ENCODE measurements around the gene CACNA1G. TPM values are rescaled to one million over a fixed set of nuclear protein-coding genes. Genes with fewer than 3 reads are reported as not detected.

CACNA1G gene
- total RNA-seq, 1 experiment from 2014 or later, result not detected

DNA sequence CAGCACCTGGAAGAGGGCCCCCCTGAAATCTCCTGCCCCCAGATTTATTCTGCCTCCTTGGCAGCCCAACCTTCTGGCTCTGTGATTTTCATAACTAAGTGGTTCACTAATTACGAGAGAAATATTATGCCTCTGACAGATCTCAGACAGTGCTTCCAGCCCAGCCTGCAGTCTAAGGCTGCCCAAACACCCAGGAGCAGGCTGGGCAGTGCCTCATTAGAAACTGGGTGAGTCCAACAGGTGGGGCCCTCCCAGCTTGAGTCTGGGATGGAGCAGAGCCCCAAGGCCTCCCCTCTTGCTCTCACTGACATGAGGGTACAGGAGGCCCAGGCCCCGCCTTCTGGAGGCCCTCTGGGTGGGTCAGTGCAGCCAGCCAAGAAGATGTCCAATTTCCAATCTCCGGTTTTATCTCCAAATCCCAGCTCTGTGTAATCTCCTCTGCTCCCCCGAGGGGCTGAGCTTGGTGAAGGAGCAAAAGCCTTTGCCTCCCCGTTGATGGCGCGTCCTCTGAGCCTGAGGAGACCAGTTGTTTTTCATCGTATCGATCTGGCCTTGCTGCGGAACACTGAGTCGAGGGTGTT lies 54.0 kb downstream of the CACNA1G start:
- H3K27me3 ChIP-seq (ENCODE audit: low read length), result no peaks in the 10 kb centered on the region
- H3K36me3 ChIP-seq (ENCODE audit: insufficient read depth, low read length), result no peaks in the 10 kb centered on the region
- no peaks in the 10 kb centered on the region for H3K79me2 ChIP-seq (ENCODE audit: low read length)
- H3K4me2 ChIP-seq (ENCODE audit: low read depth, low read length, poor library complexity, severe bottlenecking), result no peak overlapping the region
- no peak overlapping the region for H3K4me3 ChIP-seq (ENCODE audit: low read length)
- DNase-seq, result no peak
- no peak overlapping the region for H3K27ac ChIP-seq (ENCODE audit: low read length)
- no peak overlapping the region for H3K9ac ChIP-seq (ENCODE audit: low read length)
- H3K9me3 ChIP-seq (ENCODE audit: low read length), result no peaks in the 10 kb centered on the region
- no peak overlapping the region for H2AFZ ChIP-seq (ENCODE audit: low read length)
- H3K9me2 ChIP-seq (replicated peaks; ENCODE audit: insufficient read depth, low read length), result no peaks in the 10 kb centered on the region
- H3K4me1 ChIP-seq (ENCODE audit: low read length), result peaks cover 16% of the 10 kb centered on the region
- H4K20me1 ChIP-seq (ENCODE audit: insufficient read depth, low read depth, low read length), result no peaks in the 10 kb centered on the region

DNA sequence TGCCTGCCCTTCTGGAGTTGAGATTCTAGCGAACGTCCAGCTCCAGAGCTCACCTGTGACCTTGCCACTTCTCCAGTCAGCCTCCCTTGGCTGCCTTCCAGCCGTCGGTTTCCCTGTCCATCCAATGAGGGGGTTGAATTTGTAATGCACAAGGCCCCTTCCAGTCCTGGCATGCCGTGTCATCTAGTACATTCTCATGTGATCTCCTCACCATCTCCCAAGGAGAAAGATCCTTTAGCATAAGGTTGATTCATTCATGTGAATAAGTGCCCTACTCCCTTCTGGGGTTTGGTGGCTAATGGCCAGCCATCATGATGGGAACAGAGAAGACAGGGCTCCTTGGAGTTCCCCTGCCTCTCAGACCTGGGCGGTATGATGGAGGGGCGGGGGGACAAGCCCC lies 55.3 kb downstream of the CACNA1G start:
- Histone ChIP-seq H3K79me2 (ENCODE audit: low read length) (no peaks in the 10 kb centered on the region), H4K20me1 (ENCODE audit: insufficient read depth, low read depth, low read length) (no peaks in the 10 kb centered on the region), H3K4me1 (ENCODE audit: low read length) (peaks cover 16% of the 10 kb centered on the region), H3K36me3 (ENCODE audit: insufficient read depth, low read length) (no peaks in the 10 kb centered on the region), H3K9ac (ENCODE audit: low read length) (no peak overlapping the region), H3K9me2 (replicated peaks; ENCODE audit: insufficient read depth, low read length) (no peaks in the 10 kb centered on the region), H3K4me2 (ENCODE audit: low read depth, low read length, poor library complexity, severe bottlenecking) (no peak overlapping the region), H3K4me3 (ENCODE audit: low read length) (no peak overlapping the region), H3K27me3 (ENCODE audit: low read length) (no peaks in the 10 kb centered on the region), H3K9me3 (ENCODE audit: low read length) (no peaks in the 10 kb centered on the region), H2AFZ (ENCODE audit: low read length) (no peak overlapping the region), H3K27ac (ENCODE audit: low read length) (no peak overlapping the region)
- DNase-seq, result no peak

- H3K9me2 ChIP-seq (replicated peaks; ENCODE audit: insufficient read depth, low read length), result no peaks in the 10 kb centered on the region
- no peak overlapping the region for H3K4me3 ChIP-seq (ENCODE audit: low read length)
- no peak overlapping the region for H3K4me2 ChIP-seq (ENCODE audit: low read depth, low read length, poor library complexity, severe bottlenecking)
- H3K9me3 ChIP-seq (ENCODE audit: low read length), result no peaks in the 10 kb centered on the region
- H2AFZ ChIP-seq (ENCODE audit: low read length), result no peak overlapping the region
- H3K36me3 ChIP-seq (ENCODE audit: insufficient read depth, low read length), result no peaks in the 10 kb centered on the region
- DNase-seq, result no peak
- no peak overlapping the region for H3K27ac ChIP-seq (ENCODE audit: low read length)
- no peak overlapping the region for H3K9ac ChIP-seq (ENCODE audit: low read length)
- no peaks in the 10 kb centered on the region for H4K20me1 ChIP-seq (ENCODE audit: insufficient read depth, low read depth, low read length)
- H3K4me1 ChIP-seq (ENCODE audit: low read length), result peaks cover 9% of the 10 kb centered on the region
- no peaks in the 10 kb centered on the region for H3K27me3 ChIP-seq (ENCODE audit: low read length)
- no peaks in the 10 kb centered on the region for H3K79me2 ChIP-seq (ENCODE audit: low read length)
Measured at GRCh38 chr17:50618300-50618699, 57.8 kb downstream of the CACNA1G start.

DNA sequence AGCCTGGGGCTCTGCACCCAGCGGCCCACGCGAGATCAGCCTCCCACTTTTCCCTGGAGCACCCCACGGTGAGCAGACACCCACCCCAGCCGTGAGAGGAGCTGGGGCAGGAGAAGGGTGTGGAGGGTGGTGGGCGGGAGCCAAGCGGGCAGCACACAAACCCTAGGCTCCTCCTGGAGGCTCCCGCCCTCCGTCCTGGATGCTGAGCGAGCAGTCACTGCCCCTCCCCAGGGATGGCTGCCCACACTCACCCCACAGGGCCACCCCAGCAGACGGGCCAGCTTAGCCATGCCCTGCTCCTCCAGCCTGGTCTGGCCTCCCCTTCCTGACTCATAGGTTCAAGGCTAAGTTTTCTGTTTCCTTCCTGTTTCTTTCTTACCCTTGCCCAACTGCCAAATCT lies 58.4 kb downstream of the CACNA1G start:
- Histone ChIP-seq H3K27me3 (ENCODE audit: low read length) (no peaks in the 10 kb centered on the region), H3K4me3 (ENCODE audit: low read length) (no peak overlapping the region), H3K9ac (ENCODE audit: low read length) (no peak overlapping the region), H3K79me2 (ENCODE audit: low read length) (no peaks in the 10 kb centered on the region), H3K27ac (ENCODE audit: low read length) (no peak overlapping the region), H4K20me1 (ENCODE audit: insufficient read depth, low read depth, low read length) (no peaks in the 10 kb centered on the region), H3K4me2 (ENCODE audit: low read depth, low read length, poor library complexity, severe bottlenecking) (no peak overlapping the region), H3K4me1 (ENCODE audit: low read length) (peaks cover 9% of the 10 kb centered on the region), H3K36me3 (ENCODE audit: insufficient read depth, low read length) (no peaks in the 10 kb centered on the region), H3K9me2 (replicated peaks; ENCODE audit: insufficient read depth, low read length) (no peaks in the 10 kb centered on the region), H2AFZ (ENCODE audit: low read length) (no peak overlapping the region), H3K9me3 (ENCODE audit: low read length) (no peaks in the 10 kb centered on the region)
- DNase-seq, result no peak

GRCh38 chr17:50619489-50619888 lies 59.0 kb downstream of the CACNA1G start:
- Histone ChIP-seq H3K36me3 (ENCODE audit: insufficient read depth, low read length) (no peaks in the 10 kb centered on the region), H3K9me3 (ENCODE audit: low read length) (no peaks in the 10 kb centered on the region), H3K27me3 (ENCODE audit: low read length) (no peaks in the 10 kb centered on the region), H3K4me3 (ENCODE audit: low read length) (no peak overlapping the region), H3K4me1 (ENCODE audit: low read length) (peaks cover 4% of the 10 kb centered on the region), H2AFZ (ENCODE audit: low read length) (no peak overlapping the region), H3K9ac (ENCODE audit: low read length) (no peak overlapping the region), H3K79me2 (ENCODE audit: low read length) (no peaks in the 10 kb centered on the region), H3K27ac (ENCODE audit: low read length) (no peak overlapping the region), H3K9me2 (replicated peaks; ENCODE audit: insufficient read depth, low read length) (no peaks in the 10 kb centered on the region), H3K4me2 (ENCODE audit: low read depth, low read length, poor library complexity, severe bottlenecking) (no peak overlapping the region), H4K20me1 (ENCODE audit: insufficient read depth, low read depth, low read length) (no peaks in the 10 kb centered on the region)
- DNase-seq, result no peak

DNA sequence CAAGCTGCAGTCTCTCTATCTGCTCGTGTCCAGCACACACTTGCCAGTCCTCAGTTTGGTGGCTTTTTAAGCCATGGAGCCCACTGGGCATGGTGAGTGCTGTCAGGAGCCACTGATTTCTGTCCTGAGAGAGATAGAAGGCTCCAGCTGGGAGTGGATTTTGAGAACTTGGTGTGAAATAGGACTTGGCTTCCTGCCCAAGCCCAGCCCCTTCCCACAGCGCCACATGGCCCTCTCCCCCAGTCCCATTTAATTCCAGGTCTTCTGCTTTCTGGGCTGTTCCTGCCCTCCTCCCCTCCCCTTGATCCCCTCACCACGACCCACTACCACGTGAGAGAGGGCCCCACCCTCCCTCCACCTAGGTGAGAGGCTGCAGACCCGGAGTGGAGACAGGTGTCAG lies 59.7 kb downstream of the CACNA1G start:
- Histone ChIP-seq H3K36me3 (ENCODE audit: insufficient read depth, low read length) (no peaks in the 10 kb centered on the region), H3K4me1 (ENCODE audit: low read length) (no peaks in the 10 kb centered on the region), H3K9me2 (replicated peaks; ENCODE audit: insufficient read depth, low read length) (no peaks in the 10 kb centered on the region), H3K27ac (ENCODE audit: low read length) (no peak overlapping the region), H4K20me1 (ENCODE audit: insufficient read depth, low read depth, low read length) (no peaks in the 10 kb centered on the region), H3K27me3 (ENCODE audit: low read length) (no peaks in the 10 kb centered on the region), H3K9ac (ENCODE audit: low read length) (no peak overlapping the region), H2AFZ (ENCODE audit: low read length) (no peak overlapping the region), H3K9me3 (ENCODE audit: low read length) (no peaks in the 10 kb centered on the region), H3K4me2 (ENCODE audit: low read depth, low read length, poor library complexity, severe bottlenecking) (no peak overlapping the region), H3K79me2 (ENCODE audit: low read length) (no peaks in the 10 kb centered on the region), H3K4me3 (ENCODE audit: low read length) (no peak overlapping the region)
- DNase-seq, result no peak

DNA sequence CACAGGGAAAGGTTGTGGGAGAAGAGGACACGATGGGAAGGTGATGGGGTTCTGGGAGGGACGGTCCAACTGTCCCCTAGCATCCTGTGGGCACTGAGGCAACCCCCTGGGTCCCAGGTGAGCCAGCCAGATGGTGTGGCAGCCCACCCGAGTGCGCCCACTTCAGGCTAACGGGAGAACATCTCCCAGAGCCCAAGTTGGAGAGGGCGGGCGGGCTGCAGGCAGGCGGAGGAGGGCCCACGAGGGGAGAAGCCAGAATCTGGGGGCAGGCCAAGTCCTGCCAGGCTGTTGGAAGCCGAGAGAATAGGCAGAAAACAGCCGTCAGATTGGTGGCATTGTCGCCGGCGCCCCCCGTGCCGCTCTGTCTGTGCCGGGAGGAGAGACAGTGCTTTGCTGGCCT lies 60.3 kb downstream of the CACNA1G start:
- Histone ChIP-seq H3K9me2 (replicated peaks; ENCODE audit: insufficient read depth, low read length) (no peaks in the 10 kb centered on the region), H3K9me3 (ENCODE audit: low read length) (no peaks in the 10 kb centered on the region), H3K9ac (ENCODE audit: low read length) (no peak overlapping the region), H3K27ac (ENCODE audit: low read length) (no peak overlapping the region), H2AFZ (ENCODE audit: low read length) (no peak overlapping the region), H3K36me3 (ENCODE audit: insufficient read depth, low read length) (no peaks in the 10 kb centered on the region), H4K20me1 (ENCODE audit: insufficient read depth, low read depth, low read length) (no peaks in the 10 kb centered on the region), H3K27me3 (ENCODE audit: low read length) (no peaks in the 10 kb centered on the region), H3K4me3 (ENCODE audit: low read length) (no peak overlapping the region), H3K4me1 (ENCODE audit: low read length) (peaks cover 3% of the 10 kb centered on the region; the same call in 1 of the 2 replicates), H3K4me2 (ENCODE audit: low read depth, low read length, poor library complexity, severe bottlenecking) (no peak overlapping the region), H3K79me2 (ENCODE audit: low read length) (no peaks in the 10 kb centered on the region)
- DNase-seq, result peak; percentile 71

GRCh38 chr17:50621574-50622031 lies 61.1 kb downstream of the CACNA1G start:
- Histone ChIP-seq H3K27me3 (ENCODE audit: low read length) (no peaks in the 10 kb centered on the region), H3K36me3 (ENCODE audit: insufficient read depth, low read length) (no peaks in the 10 kb centered on the region), H2AFZ (ENCODE audit: low read length) (no peak overlapping the region), H3K4me2 (ENCODE audit: low read depth, low read length, poor library complexity, severe bottlenecking) (no peak overlapping the region), H3K4me3 (ENCODE audit: low read length) (no peak overlapping the region), H3K4me1 (ENCODE audit: low read length) (peaks cover 5% of the 10 kb centered on the region), H3K27ac (ENCODE audit: low read length) (no peak overlapping the region), H4K20me1 (ENCODE audit: insufficient read depth, low read depth, low read length) (no peaks in the 10 kb centered on the region), H3K9me3 (ENCODE audit: low read length) (no peaks in the 10 kb centered on the region), H3K9ac (ENCODE audit: low read length) (no peak overlapping the region), H3K9me2 (replicated peaks; ENCODE audit: insufficient read depth, low read length) (no peaks in the 10 kb centered on the region), H3K79me2 (ENCODE audit: low read length) (no peaks in the 10 kb centered on the region)
- no peak for DNase-seq
